Prostate gland (tissue), 2 donors: ENCODE data around the gene NFAM1.

ENCODE experiments used
- POLR2A ChIP-seq: fragments of 450-650 bp; IDR thresholded peaks from one replicate; pipeline ENCODE4 v1.6.1; 2016; ENCODE audit warnings: antibody characterized with exemption, mild to moderate bottlenecking
- POLR2AphosphoS5 ChIP-seq: sonication (generic); formaldehyde crosslinking; IDR thresholded peaks from one replicate; pipeline ENCODE4 v1.6.1; 2017; ENCODE audit warnings: antibody characterized with exemption
- TF ChIP-seq, protein P1 (sequence below), 4 experiments: fragments of 200-600 bp in 2 of 4; fragments of 450-650 bp in 2 of 4; sonication (generic) in 2 of 4; IDR thresholded peaks; 1 replicate in 3 of 4; 2 replicates in 1 of 4; pipeline ENCODE4 v1.5.1; 2016 to 2019; ENCODE audit warnings: antibody characterized with exemption in 4 of 4, mild to moderate bottlenecking in 2 of 4, moderate library complexity in 2 of 4

DNA sequence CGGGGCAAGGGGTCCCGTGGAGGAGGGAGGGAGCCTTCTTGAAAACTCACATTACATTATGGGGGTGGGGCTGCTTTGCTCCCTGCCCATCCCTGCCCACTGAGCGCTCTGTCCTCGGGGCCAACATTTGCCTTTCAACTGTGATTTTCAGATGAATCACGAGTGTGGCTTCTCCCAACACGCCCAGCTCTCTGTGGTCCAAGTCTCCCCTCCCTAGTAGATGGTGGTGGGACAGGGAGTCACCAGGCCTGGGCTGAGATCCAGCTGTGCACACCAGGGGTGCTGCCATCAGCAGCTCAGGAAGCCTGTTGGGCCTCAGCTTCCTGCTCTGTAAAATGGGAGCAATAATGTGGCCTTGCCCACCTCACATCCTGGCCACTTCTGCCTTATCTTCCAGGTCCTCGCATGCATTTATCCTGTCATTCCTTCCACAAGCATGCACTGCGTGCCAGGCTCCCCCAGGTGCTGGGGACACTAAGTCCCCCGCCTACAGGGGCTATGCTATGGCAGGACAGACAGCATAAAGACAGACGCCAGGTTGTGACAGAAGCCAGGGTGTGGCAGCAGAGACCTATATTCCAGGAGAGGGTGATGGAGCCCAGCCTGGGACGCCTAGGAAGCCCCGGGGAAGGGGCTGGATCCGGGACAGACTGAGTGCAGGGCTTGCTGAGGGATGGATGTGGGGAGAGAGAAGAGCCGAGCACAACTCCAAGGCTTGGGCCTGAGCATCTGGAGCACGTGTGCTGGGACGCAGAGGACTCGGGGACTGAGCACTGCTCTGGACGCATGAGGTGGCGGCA is 30.5 kb downstream of the NFAM1 start:
- no peak for TF ChIP-seq POLR2AphosphoS5
- TF ChIP-seq, protein P1, sequence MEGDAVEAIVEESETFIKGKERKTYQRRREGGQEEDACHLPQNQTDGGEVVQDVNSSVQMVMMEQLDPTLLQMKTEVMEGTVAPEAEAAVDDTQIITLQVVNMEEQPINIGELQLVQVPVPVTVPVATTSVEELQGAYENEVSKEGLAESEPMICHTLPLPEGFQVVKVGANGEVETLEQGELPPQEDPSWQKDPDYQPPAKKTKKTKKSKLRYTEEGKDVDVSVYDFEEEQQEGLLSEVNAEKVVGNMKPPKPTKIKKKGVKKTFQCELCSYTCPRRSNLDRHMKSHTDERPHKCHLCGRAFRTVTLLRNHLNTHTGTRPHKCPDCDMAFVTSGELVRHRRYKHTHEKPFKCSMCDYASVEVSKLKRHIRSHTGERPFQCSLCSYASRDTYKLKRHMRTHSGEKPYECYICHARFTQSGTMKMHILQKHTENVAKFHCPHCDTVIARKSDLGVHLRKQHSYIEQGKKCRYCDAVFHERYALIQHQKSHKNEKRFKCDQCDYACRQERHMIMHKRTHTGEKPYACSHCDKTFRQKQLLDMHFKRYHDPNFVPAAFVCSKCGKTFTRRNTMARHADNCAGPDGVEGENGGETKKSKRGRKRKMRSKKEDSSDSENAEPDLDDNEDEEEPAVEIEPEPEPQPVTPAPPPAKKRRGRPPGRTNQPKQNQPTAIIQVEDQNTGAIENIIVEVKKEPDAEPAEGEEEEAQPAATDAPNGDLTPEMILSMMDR (IDR thresholded peaks at IDR 0.05): no peak
- no peak for TF ChIP-seq POLR2A
